Activated naive CD8-positive, alpha-beta T cell (primary cell): ENCODE data around the gene CYP2R1.

Source experiments
- H3K27ac Mint-ChIP-seq: one replicate; pipeline ENCODE4 v1.8.0; 2021; ENCODE audit warnings: mixed read lengths
- H3K27me3 Mint-ChIP-seq: one replicate; pipeline ENCODE4 v1.8.0; 2021; ENCODE audit warnings: mixed read lengths
- H3K36me3 Mint-ChIP-seq: one replicate; pipeline ENCODE4 v1.8.0; 2021; ENCODE audit warnings: mixed read lengths
- H3K4me1 Mint-ChIP-seq: one replicate; pipeline ENCODE4 v1.8.0; 2021; ENCODE audit warnings: low read depth, mixed read lengths
- H3K4me3 Mint-ChIP-seq: one replicate; pipeline ENCODE4 v1.8.0; 2021; ENCODE audit warnings: mild to moderate bottlenecking, mixed read lengths
- H3K9me3 Mint-ChIP-seq: one replicate; pipeline ENCODE4 v1.8.0; 2021; ENCODE audit warnings: low read depth, mixed read lengths

Gene CYP2R1

DNA sequence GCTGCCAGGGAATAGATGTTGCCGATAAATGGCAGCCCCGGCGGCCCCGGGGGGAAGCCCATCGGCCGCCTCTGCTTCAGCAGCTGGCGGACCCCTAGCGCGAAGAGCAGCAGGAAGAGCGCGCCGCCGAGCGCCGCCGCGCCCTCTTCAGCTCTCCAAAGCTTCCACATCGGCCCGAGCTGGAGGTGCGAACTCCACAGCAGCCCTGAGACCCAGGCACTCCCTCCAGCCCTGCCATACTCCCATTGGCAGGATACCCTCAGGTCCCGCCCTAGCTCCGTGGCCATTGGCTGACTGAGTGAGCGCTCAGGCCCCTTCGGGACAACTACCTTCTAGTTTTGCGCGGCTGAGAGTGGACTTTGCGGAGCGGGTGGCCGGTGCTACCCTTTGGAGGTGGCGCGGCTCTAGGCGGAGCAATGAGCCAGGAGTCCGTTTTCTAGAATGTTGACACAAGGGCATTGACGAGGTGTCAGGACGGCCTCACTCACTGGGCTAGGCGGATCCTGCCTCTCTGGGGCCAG is at the start of gene CYP2R1:
TSS of gene CYP2R1 (minus strand) at position 196 of the 521 bp plus-strand sequence. CDS start at position 170, 26 bp downstream.
- H3K27ac Mint-ChIP-seq, result peak within 1 kb of the TSS; percentile 98
- H3K9me3 Mint-ChIP-seq, result no peaks in the 10 kb centered on the region
- no peaks in the 10 kb centered on the region for H3K27me3 Mint-ChIP-seq
- peaks cover 64% of the 10 kb centered on the region for H3K4me1 Mint-ChIP-seq
- peak within 1 kb of the TSS; percentile 92 for H3K4me3 Mint-ChIP-seq
- peaks cover 6% of the 10 kb centered on the region for H3K36me3 Mint-ChIP-seq

DNA sequence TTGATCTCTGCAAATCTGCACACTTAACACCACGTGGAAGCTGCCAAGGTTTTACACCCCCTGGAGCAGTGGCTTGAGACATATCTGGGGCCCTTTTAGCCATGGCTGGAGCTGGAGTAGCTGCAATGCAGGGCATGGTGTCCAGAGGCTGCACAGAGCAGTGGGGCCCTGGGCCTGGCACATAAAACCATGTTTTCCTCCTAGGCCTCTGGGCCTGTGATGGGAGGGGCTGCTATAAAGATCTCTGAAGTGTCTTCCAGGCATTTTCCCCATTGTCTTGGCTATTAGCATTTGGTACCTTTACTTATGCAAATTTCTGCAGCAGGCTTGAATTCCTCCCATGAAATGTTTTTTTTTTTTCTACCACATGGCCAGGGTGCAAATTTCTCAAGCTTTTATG is 46.9 kb upstream of the CYP2R1 start:
- Mint-ChIP-seq H3K4me3 (no peak overlapping the region), H3K4me1 (no peaks in the 10 kb centered on the region), H3K36me3 (peaks cover 13% of the 10 kb centered on the region), H3K27me3 (no peaks in the 10 kb centered on the region), H3K27ac (no peak overlapping the region), H3K9me3 (no peaks in the 10 kb centered on the region)

GRCh38 chr11:14934641-14935351 is 42.8 kb upstream of the CYP2R1 start:
- Mint-ChIP-seq H3K27ac (no peak overlapping the region), H3K27me3 (no peaks in the 10 kb centered on the region), H3K36me3 (peaks cover 15% of the 10 kb centered on the region), H3K4me1 (no peaks in the 10 kb centered on the region), H3K4me3 (no peak overlapping the region), H3K9me3 (no peaks in the 10 kb centered on the region)

DNA sequence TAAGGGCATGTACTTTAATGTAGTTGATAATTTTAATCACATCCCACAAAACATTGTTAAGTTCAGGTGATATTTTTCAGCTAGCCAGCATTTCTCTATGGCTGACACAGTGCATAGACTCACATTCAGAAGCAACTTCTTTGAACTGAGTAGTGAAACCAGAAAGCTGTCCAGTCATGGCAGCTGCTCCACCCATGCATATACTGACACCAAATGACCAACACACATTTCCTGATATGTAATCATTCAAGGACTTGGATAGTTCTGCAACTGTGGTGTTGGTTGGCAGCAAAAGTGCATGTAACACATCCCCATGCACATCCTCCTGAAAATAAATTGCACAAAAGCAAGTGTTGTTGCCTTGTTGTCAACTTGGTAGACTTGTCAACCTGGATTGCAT is 40.4 kb upstream of the CYP2R1 start:
- Mint-ChIP-seq H3K4me3 (no peak overlapping the region), H3K4me1 (no peaks in the 10 kb centered on the region), H3K9me3 (peaks cover 11% of the 10 kb centered on the region), H3K27ac (no peak overlapping the region), H3K27me3 (no peaks in the 10 kb centered on the region), H3K36me3 (peaks cover 17% of the 10 kb centered on the region)

DNA sequence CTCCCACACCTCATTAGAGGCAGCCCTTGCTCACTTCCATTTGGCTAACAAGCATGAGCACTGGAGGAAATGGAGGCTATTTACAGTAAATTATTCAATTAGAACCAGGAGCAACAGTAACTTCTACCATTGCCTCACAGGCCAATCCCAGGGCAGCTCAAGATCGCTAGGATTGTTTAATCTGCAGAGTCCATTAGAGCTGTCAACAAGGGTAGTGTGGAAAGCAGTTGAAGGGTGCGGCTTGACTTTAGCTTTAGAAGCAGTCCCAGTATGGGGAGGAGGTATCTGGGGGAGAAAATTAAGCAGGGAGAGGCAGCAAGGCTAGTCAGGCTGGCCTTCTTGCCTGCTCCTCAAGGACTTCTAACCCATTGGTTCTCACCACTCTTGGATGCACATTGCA is 38.3 kb upstream of the CYP2R1 start:
- Mint-ChIP-seq H3K27me3 (no peaks in the 10 kb centered on the region), H3K27ac (no peak overlapping the region)

GRCh38 chr11:14927146-14927545 is 35.1 kb upstream of the CYP2R1 start:
- H3K4me1 Mint-ChIP-seq, result no peaks in the 10 kb centered on the region
- H3K36me3 Mint-ChIP-seq, result peaks cover 20% of the 10 kb centered on the region
- no peaks in the 10 kb centered on the region for H3K27me3 Mint-ChIP-seq
- H3K4me3 Mint-ChIP-seq, result no peak overlapping the region
- H3K27ac Mint-ChIP-seq, result no peak overlapping the region
- peaks cover 11% of the 10 kb centered on the region for H3K9me3 Mint-ChIP-seq

More for the DNA sequence above, 38.3 kb upstream of the CYP2R1 start:
- peaks cover 22% of the 10 kb centered on the region for H3K36me3 Mint-ChIP-seq
- H3K4me1 Mint-ChIP-seq, result no peaks in the 10 kb centered on the region
- H3K4me3 Mint-ChIP-seq, result no peak overlapping the region
- peaks cover 11% of the 10 kb centered on the region for H3K9me3 Mint-ChIP-seq

DNA sequence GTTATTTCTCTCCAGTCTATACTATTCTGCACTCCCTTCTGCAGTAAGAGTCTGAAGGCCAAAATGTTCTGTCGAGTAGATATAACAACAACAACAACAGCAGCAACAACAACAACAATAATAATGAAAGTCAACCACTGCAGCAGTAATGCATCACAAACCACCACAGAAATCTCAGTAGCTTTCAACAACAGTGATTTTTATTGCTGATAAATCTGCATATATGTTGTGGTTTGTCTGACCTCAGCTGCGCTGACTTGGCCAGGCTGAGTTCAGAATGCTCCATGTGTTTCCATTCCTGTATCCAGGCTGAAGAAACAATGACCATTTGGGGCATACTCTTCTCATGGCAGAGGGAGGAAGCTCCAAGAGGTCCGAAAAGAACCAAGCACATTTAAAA is 32.3 kb upstream of the CYP2R1 start:
- no peaks in the 10 kb centered on the region for H3K27me3 Mint-ChIP-seq
- H3K4me1 Mint-ChIP-seq, result no peaks in the 10 kb centered on the region
- H3K9me3 Mint-ChIP-seq, result peaks cover 11% of the 10 kb centered on the region
- peaks cover 22% of the 10 kb centered on the region for H3K36me3 Mint-ChIP-seq
- no peak overlapping the region for H3K27ac Mint-ChIP-seq
- H3K4me3 Mint-ChIP-seq, result no peak overlapping the region

GRCh38 chr11:14916403-14916802 is 24.4 kb upstream of the CYP2R1 start:
- Mint-ChIP-seq H3K4me3 (no peak overlapping the region), H3K27me3 (peaks cover 3% of the 10 kb centered on the region), H3K27ac (no peak overlapping the region), H3K36me3 (peaks cover 16% of the 10 kb centered on the region), H3K9me3 (no peaks in the 10 kb centered on the region), H3K4me1 (no peaks in the 10 kb centered on the region)

GRCh38 chr11:14914536-14914935 is 22.5 kb upstream of the CYP2R1 start:
- no peak overlapping the region for H3K4me3 Mint-ChIP-seq
- H3K27ac Mint-ChIP-seq, result no peak overlapping the region
- H3K9me3 Mint-ChIP-seq, result no peaks in the 10 kb centered on the region
- H3K27me3 Mint-ChIP-seq, result peaks cover 3% of the 10 kb centered on the region
- H3K4me1 Mint-ChIP-seq, result no peaks in the 10 kb centered on the region
- peaks cover 10% of the 10 kb centered on the region for H3K36me3 Mint-ChIP-seq

GRCh38 chr11:14908214-14908880 is 16.3 kb upstream of the CYP2R1 start:
- H3K27me3 Mint-ChIP-seq, result no peaks in the 10 kb centered on the region
- no peak overlapping the region for H3K4me3 Mint-ChIP-seq
- H3K4me1 Mint-ChIP-seq, result peaks cover 39% of the 10 kb centered on the region
- no peaks in the 10 kb centered on the region for H3K36me3 Mint-ChIP-seq
- H3K27ac Mint-ChIP-seq, result no peak overlapping the region
- no peaks in the 10 kb centered on the region for H3K9me3 Mint-ChIP-seq

GRCh38 chr11:14907411-14908213 is 15.6 kb upstream of the CYP2R1 start:
- no peak overlapping the region for H3K27ac Mint-ChIP-seq
- H3K4me3 Mint-ChIP-seq, result no peak overlapping the region
- peaks cover 39% of the 10 kb centered on the region for H3K4me1 Mint-ChIP-seq
- no peaks in the 10 kb centered on the region for H3K27me3 Mint-ChIP-seq
- H3K9me3 Mint-ChIP-seq, result no peaks in the 10 kb centered on the region
- no peaks in the 10 kb centered on the region for H3K36me3 Mint-ChIP-seq

GRCh38 chr11:14906993-14907392 is 15.0 kb upstream of the CYP2R1 start:
- H3K27me3 Mint-ChIP-seq, result no peaks in the 10 kb centered on the region
- no peak overlapping the region for H3K27ac Mint-ChIP-seq
- H3K36me3 Mint-ChIP-seq, result no peaks in the 10 kb centered on the region
- H3K4me3 Mint-ChIP-seq, result no peak overlapping the region
- H3K4me1 Mint-ChIP-seq, result peaks cover 39% of the 10 kb centered on the region
- no peaks in the 10 kb centered on the region for H3K9me3 Mint-ChIP-seq

- H3K27me3 Mint-ChIP-seq, result no peaks in the 10 kb centered on the region
- no peak overlapping the region for H3K27ac Mint-ChIP-seq
- H3K4me1 Mint-ChIP-seq, result peaks cover 39% of the 10 kb centered on the region
- no peaks in the 10 kb centered on the region for H3K9me3 Mint-ChIP-seq
- H3K4me3 Mint-ChIP-seq, result peak overlapping the region; percentile 92
- H3K36me3 Mint-ChIP-seq, result no peaks in the 10 kb centered on the region
Measured at GRCh38 chr11:14906578-14906977, 14.5 kb upstream of the CYP2R1 start.

DNA sequence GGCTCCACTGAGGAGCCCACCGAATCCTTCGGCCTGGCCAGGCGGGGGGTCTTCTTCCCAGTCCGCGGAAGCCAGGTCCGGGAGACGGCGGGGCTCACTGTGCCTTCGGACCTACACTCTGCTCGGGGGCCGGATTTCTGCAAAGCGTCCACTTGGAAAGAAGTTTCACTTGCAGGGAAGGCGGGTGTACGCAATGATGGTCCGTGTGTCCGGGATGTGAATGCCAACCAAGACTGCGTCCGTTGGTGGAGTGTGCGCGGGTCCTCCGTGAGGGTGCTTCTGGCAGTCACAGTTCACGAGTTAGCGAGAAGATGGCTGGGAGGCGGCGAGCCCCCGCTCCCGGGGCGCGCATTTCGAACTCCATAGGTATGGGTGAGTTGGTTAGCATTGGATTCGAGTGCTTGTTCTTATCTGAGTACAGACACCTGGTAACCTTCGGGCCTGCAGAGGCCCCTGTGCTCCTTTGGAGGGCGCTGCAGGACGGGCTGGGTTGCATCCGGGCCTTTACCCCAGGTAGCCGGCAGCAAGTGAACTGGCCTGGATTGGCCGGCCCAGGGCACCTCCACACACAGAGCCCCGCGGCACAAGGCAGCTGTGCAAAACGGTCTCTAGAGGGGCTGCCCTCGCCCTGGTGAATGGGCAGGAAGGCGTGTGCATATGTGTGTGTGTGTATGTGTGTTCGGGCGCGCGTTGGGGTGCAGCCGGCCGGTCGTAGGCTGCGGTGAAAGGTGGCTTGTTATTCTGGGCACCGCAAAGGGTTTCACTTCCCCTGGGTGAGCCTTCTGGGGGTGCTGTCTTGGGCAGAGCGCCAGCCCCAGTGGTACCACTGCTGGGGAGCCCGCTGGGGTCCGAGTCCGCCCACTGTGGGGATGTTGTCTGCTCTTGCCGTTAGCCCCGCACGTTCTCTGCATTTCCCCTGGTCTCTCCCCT is 13.3 kb upstream of the CYP2R1 start:
- peak overlapping the region; percentile 85 for H3K27ac Mint-ChIP-seq
- H3K4me1 Mint-ChIP-seq, result peaks cover 39% of the 10 kb centered on the region
- no peaks in the 10 kb centered on the region for H3K36me3 Mint-ChIP-seq
- no peaks in the 10 kb centered on the region for H3K9me3 Mint-ChIP-seq
- H3K4me3 Mint-ChIP-seq, result peak overlapping the region; percentile 92
- H3K27me3 Mint-ChIP-seq, result no peaks in the 10 kb centered on the region
